NOMO-1 treated with DMSO at 0.1 percent for 48 hours (cell line): ENCODE measurements around the gene USP32.
A peak's percentile ranks its signal among the peaks of the same experiment; 100 is the strongest.
"Not testable (repeated sequence)": the region's sequence is repeated elsewhere in the genome, so short reads cannot be mapped to it uniquely, and the experiment has no call there.

Experiments
- DNase-seq: peaks from one replicate; lab custom pipeline; 2025; ENCODE audit not compliant: unreplicated experiment; lab: John Stamatoyannopoulos, UW

USP32 gene

DNA sequence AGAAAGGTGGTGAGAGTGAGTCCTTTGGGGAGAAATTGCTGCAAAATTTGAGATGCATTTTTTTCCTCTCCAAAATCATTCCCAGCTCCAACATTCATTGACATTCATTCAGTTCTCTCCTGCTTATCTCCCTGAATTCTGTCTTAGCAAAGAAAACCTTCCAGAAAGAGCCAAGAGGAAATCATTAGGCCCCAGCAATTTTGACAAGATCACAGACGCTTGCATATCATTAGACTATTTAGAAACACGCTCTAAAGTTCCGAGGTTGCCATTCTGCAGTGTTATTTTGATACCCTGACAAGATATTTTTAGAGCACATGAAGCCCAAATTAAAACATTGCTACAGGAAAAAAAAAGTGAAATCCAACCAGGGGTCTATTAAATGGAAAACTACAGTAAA lies 20.8 kb upstream of the USP32 start:
- no peak for DNase-seq

DNA sequence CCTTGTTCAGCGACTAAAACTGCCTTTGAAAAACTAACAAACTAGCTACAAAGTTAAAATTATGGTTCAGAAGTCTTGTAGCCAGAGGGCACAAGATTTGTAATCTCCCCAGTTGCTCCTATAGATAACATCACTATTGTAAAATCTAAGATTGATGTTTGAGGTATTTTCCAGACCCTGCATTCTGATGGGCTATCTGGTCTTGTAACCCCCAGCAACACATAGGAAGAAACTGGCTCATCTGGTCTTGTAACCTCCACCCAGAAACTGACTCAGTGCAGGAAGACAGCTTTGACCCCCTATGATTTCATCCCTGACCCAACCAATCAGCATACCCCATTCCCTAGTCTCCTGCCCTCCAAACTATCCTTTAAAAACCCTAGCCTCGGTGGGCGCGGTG lies 18.1 kb upstream of the USP32 start:
- DNase-seq, result no peak

DNA sequence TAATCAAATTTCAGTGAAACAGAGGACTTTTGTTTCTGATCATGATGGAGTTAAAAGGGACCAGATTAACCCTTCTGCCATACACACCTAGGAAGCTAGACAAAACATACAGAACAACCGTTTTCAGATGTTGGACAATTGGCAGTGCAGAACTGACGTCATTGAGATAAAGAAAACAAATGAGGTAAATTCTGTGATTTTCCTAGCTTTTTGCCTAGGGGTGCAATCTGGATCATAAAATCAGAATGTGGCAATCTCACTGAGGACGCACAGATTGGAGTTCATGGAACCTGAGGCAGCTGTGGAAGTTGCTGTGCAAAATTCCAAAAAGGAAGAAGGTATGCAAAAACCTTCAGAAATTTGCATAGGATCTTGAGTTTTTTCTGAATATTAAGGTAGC lies 15.0 kb upstream of the USP32 start:
- no peak for DNase-seq

DNA sequence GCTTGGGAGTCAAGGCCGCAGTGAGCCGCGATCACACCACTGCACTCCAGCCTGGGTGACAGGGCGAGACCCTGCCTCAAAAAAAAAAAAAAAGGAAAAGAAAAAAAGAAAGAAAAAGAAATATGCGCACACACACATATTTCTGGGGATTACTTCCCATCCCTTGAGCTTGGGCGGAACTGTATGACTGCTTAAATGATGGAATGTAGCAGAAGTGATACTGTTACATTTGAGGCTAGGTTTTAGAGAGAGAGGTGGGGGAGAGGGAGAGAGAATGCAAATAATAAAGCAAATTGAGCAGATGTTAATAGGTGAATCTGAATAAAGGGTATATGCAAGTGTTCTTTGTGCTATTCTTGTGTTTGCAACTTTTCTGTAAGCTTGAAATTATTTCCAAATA lies 12.0 kb upstream of the USP32 start:
- DNase-seq, result no peak

DNA sequence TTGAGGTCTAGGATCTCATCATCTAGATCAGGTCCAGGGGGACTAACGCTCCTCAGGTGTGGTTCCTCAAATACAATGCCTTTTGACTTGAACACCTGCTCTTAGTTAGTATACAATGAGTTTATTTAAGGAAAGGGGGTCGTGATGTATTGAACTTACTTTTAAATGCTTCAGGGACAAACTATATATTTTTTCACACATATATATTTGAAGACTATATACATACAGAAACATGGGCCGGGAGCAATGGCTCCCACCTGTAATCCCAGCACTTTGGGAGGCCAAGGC lies 11.5 kb upstream of the USP32 start:
- DNase-seq, result no peak

DNA sequence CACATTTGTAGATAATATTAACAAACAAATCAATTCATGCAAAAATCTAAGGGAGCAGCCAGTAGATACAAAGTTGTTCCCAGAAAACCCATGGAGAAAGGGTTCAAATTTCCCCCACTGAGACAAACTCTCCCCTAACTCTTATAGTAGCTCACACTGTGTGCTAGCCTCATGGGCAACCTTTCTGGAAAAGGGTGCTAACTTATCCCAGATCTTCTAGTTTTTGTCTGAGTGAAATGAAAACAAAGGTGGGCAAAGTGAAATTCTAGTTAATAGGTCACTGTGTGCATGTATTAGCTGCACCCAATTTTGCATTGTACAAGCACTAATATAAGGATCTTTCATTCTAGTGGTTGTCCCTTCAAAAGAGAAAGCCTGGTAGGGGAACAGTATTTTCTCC lies 9.9 kb upstream of the USP32 start:
- no peak for DNase-seq

DNA sequence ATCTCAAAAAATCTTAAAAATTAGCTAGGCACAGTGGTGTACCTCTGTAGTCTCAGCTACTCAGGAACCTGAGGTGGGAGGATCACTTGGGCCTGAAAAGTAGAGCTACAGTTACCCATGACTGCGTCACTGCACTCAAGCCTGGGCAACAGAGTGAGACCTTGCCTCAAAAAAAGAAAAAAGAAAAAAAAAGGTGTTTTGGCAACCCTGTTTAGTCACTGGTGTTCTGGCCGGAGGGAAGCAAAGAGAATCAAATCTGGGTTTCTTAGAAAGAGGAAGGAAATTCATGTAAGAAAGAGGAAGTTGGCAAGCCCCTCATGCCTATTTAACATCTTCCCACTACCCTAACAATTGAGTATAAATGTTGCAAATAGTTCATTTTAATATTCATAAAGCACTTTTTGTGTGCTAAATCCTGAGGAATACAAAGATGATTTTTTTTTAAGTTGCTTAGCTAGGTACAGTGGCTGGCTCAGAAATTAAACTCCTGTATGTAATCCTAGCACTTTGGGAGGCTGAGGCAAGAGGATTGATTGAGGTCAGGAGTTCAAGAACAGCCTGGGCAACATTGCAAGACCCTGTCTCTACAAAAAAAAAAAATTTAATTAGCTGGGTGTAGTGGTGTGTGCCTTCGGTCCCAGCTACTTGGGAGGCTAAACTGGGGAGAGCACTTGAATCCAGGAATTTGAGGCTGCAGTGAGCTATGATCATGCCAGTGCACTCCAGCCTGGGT lies 6.5 kb upstream of the USP32 start:
- DNase-seq, result peak; percentile 98

DNA sequence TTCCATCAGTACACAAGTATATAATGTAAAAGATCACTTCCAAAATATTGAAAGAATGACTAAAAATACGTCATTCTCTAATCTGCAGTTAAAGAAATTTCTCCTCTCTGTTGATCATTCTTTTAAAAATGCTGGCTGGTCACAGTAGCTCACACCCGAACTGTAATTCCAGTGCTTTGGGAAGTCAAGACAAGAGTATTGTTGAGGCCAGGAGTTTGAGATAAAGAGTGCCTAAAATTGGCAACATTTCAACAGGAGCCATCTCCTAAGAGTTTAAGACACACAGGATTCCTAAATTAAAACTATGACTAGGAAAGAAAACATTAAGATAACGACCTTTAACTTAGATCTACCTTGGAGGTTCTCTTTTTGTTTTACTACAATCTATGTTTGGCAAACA lies 4.5 kb upstream of the USP32 start:
- DNase-seq, result no peak

DNA sequence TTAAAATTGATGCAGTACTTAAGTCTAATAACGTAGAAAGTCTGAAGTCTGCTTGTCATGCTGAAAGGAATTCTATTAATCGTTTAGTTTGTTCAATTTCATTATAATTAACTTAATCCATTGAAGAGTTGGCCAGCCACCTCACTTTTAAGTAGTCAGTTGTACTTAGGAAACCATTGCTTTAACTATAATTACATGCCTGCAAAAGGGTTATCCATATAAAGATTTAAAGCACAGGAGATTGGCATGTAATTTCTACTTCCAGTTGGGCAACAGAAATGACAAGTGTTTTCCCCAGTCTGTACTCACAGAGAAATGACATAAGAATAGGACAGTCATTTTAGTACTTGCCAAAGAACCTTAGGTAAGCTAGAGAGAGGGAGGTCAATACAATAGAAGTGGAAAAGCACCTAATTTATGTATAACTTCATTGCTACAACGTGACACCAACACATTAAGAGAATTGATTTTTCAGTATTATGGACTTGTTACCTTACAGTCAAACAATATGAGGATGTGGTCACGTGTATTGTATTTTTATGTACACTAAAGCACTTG lies 3.7 kb upstream of the USP32 start:
- peak; percentile 77 for DNase-seq

DNA sequence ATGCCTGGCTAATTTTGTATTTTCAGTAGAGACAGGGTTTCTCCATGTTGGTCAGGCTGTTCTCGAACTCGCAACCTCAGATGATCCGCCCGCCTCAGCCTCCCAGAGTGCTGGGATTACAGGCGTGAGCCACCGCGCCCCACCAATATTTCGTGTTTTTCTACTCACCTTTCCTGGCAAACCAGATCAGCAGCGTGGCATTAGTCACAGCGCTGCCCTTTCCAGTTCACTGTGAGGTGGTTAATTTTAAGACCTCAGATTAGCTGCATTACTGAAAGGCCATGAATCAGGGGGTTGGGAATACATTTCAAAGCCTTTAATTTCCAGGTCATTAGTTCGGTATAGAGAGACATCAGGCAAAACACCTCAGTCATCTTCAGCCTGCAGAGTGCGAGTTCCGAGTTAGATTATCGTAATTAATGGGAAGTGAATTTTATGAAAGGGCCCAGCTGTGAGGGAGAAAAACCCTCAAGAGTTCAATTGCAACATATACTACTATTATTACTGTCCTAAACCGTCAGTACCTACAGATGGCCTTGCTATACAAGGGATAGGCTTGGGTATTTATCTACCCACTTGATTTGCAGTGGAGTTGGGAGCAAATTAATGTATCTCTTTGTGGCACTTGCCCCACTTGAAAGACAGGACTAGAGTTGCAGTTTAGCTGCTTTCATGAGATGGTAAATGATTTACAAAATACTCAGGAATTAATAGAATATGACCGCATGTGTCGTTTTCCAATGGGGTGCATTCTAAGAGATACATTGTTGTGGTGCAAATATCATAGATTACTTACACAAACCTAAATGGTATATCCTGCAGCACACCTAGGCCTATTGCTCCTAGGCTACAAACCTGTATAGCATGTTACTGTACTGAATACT lies 2.1 kb upstream of the USP32 start:
- DNase-seq, result peak; percentile 91

DNA sequence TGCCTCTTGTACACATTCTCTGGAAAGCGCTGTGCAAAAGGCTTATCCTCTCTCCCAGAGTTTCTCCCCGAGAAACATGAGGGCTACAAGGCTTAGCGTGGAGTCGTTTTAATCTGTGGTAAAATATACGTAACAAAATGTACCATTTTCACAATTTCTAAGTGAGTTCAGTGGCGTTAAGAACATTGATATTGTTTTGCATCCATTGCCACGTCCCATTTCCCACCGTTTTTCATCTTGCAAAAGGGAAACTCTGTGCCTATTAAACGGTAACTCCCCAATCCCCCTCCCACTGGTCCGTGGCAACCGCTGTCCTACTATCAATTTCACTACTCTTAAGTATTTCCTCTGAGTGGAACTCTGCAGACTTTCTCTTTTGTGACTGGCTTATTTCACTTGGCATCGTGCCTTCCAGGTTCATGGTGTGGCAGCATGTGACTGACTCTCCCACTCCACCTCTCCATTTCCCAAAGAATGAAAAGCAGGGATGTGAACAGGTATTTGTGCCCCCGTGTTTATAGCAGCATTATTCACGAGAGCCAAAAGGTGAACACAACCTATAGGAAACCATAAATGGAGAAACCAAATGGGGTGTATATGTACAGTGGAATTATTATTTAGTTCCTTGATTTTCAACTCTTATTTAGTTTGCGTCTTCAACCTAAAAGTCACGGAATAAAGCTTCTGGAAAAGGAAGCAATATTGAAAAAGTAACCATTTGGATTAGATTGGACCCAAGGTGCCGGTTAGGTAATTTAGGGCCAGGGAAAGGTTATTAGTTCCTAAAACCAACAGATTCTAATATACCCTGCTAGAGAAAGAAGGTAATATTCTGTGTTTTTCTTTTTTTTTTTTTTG lies 1.1 kb upstream of the USP32 start:
- peak; percentile 40 for DNase-seq

DNA sequence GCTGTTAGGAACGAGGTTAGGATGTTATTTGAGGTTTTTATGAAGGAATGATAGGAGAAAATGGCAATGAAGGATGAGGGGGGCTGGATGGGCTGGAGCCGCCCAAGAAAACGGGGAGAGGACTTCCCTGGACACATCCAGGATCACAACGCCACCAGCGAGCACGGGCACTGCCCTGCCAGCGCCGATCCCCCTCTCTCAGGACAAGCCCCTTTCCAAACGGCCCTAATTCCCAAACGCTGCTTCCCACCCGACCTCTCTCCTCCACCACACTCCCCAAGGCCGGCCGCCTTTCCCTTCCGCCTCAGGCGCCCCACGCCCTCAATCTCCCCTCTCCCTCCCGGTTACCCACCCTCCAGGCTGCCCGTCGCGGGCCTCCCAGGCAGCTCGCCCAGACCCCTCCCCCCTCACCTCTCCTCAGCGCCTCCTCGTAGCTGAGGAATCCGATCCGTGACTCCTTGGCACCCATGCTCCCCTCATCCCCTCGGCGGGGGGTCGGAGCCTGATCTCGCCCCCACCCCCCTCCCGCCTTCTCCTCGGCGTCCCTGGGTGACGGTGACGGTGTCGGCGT lies 377 bp downstream of the USP32 start:
- DNase-seq, result no peak

DNA sequence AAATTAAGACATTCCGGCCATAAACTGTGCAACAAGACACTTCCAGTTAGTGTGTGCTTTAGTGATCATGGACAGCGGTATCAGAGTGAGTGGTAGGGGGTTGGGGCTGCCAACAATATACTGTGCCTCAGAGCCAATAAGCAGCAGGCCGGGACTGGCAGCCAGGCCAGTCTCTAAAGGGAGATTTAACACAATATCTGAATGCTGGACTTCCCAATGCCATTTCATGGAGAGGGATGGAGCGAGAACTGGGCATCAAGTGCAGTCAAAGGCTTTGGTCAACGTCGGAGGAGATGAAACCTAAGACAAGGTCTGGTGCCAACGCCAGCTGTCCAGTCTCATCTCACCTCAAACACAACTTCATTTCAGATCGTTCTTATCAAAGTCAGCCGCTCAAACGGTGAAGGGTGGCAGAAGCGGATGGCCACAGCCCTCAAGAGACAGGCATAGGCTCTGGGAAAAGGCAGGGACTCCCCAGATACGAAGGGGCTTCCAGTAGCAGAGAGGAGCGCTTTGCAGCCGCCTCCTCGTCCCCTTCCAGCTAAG lies 935 bp downstream of the USP32 start:
- peak; percentile 16 for DNase-seq

DNA sequence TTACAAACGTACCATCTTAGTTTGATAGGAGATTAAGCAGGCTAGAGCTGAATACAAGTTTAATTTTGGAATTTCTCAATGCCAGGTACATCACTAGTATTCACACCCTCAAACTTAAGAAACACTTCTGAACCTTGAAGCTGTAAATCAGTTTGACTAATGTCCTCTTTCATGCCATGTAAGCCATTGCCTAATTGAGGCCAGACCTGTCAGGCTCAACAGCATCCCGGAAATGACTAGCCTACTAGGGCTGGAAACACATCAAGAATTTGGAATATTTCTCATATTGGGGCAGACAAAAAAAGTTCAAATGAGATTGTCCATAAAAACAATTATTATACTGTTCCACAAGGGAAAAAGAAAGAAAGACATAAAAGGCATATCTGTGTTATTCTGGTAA lies 1.7 kb downstream of the USP32 start:
- DNase-seq, result peak; percentile 78

DNA sequence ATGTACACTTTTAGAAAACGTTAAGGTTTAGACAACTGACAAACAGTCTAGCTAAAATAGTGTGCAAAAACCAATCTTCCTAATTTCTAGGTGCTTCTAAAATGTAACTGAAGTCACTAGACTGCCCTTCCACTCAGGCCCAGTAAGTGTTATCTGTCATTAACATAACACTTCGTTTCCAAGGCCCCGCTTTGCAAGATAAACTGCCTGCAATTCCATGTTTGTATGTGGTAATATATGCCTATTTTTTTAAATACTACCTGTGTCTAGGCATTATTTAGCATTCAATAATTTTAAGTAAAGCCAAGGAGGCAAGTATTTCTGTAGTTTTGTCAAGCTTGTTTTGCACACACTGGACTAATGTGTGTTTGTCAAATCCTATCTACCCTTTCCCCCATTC lies 3.2 kb downstream of the USP32 start:
- DNase-seq, result no peak

DNA sequence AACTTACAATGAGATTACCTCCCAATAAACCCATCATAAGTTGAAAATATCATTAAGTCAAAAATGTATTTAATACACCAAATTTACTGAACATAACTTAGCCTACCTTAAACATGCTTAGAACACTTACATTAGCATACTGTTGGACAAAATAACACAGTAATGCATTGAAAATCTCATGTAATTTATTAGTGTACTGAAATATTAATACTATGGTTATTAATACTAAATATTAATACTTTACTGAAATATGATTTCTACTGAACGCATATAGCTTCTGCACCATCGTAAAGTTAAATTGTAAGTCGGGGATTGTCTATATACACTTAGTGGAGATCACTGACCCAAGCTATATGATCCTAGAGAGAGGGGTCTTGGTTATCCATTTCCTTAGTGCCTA lies 4.3 kb downstream of the USP32 start:
- no peak for DNase-seq

DNA sequence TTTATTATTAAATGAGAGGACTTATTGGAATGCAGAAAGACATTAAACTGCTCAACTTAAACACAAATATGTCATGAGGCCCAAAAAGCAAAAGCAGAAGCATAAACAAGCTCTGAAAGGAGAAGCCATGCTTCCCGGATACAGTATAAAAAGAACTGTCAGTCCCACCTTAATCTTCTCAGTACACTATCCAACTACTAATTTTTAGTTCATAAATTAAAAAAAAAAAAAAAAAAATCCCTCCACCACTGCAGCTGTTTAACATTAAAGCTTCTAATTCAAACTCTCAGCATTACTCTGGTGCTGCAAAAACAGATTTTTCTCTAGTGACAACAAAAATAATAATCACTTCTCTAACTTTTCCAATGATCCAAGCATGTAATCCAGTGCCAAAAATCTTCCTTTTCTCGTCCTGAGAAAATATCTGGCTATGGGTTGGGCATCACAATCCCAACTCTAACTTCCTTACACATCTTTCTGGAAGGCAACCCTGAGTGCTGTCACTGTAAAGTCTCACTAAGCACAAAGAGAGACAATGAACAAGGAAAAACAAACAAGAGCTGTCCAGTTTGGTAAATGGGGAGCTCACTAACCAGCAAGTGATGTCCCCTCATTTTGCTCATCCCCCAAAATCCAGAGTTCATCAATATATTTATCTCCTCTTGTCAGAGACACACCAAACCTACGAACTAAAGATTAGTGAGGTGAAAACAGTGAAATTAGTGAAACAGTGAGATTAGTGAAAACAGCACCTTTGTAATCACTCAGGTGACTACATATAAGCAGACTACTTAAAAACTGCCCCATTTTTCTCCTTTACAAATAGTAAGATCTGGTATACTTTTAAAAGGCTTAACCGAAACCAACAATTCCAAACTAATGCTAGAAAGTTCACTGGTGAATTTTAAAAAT lies 5.5 kb downstream of the USP32 start:
- DNase-seq, result peak; percentile 28

DNA sequence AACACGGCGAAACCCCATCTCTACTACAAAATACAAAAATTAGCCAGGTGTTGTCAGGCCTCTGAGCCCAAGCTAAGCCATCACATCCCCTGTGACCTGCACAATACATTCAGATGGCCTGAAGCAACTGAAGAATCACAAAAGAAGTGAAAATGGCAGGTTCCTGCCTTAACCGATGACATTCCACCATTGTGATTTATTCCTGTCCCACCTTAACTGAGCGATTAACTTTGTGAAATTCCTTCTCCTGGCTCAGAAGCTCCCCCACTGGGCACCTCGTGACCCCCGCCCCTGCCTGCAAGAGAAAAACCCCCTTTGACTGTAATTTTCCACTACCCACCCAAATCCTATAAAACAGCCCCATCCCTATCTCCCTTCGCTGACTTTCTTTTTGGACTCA lies 7.0 kb downstream of the USP32 start:
- not testable (repeated sequence) for DNase-seq

DNA sequence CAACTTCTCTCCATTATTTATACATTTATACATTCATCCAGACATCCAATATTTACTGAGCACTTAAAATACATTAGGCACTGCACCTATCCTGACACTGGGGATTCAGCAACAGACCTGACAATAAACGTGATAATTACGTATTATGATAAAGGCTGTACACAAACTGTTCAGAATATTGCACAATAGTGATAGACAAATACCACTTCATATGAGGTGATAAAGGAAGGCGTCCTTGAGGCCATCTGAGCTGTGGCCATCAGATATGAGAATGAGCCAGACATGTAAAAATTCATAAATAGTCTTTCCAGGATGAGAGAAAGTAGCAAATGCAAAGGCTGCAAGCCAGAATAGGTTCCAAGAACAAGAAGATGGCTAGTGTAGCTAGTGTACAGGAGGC lies 8.6 kb downstream of the USP32 start:
- DNase-seq, result no peak

DNA sequence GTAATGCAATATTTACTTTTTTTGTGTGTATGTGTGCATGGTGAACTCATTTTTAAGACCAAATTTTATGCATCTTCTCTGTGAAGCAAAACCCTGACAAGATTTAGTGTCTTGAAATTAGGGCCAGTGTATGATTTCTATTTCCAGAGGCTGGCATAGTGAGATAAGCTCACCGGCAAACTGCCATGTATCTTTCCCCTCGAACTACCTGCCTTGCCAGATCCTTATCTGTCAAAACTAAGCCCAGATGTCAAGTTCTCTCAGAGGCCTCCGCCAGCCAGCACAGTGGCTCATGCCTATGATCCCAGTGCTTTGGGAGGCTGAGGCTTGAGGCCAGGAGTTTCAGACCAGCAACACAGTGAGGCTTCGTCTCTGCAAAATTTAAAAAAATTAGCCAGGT lies 10.0 kb downstream of the USP32 start:
- no peak for DNase-seq
